Breast epithelium (tissue), 4 donors: ENCODE data around the gene CBY2. TPM values are rescaled to one million over a fixed set of nuclear protein-coding genes. Genes with fewer than 3 reads are reported as not detected.
A peak's percentile ranks its signal among the peaks of the same experiment; 100 is the strongest.
"Not testable (repeated sequence)": the region's sequence is repeated elsewhere in the genome, so short reads cannot be mapped to it uniquely, and the experiment has no call there.

Experiments
- DNase-seq, 2 donors: peaks; one replicate each; pipeline ENCODE4 v3.0.0-alpha.2; 2019; ENCODE audit warnings: low spot score in 2 of 2
- H3K27ac ChIP-seq, 2 donors: fragments of 200-600 bp; sonication (generic) in 1 of 2; one replicate each; pipeline ENCODE4 v1.5.1; 2016 to 2019; ENCODE audit warnings: mild to moderate bottlenecking in 1 of 2
- H3K27me3 ChIP-seq, 2 donors: fragments of 200-600 bp; sonication (generic) in 1 of 2; one replicate each; pipeline versions ENCODE4 v1.5.1 to v1.6.0; 2017 to 2019; ENCODE audit warnings: control low read depth in 1 of 2, mild to moderate bottlenecking in 1 of 2
- H3K36me3 ChIP-seq: fragments of 200-600 bp; one replicate; pipeline ENCODE4 v1.5.1; 2019
- H3K4me1 ChIP-seq, 2 donors: fragments of 200-600 bp; sonication (generic); one replicate each; pipeline ENCODE4 v1.5.1; 2016 to 2019; ENCODE audit warnings: control low read depth in 1 of 2
- H3K4me3 ChIP-seq, 3 donors: fragments of 200-600 bp; sonication (generic); 1 replicate in 2 of 3; 2 replicates in 1 of 3; pipeline ENCODE4 v1.5.1; 2016 to 2019; ENCODE audit warnings: mild to moderate bottlenecking in 3 of 3, moderate library complexity in 2 of 3
- H3K9me3 ChIP-seq, 2 donors: fragments of 200-600 bp; sonication (generic) in 1 of 2; one replicate each; pipeline ENCODE4 v1.5.1; 2016 to 2019; ENCODE audit warnings: control low read depth in 1 of 2
- CTCF ChIP-seq, 3 donors: fragments of 450-650 bp; IDR thresholded peaks; one replicate each; pipeline ENCODE4 v1.5.1; 2016 to 2017; ENCODE audit warnings: antibody characterized with exemption in 3 of 3, mild to moderate bottlenecking in 3 of 3, moderate library complexity in 3 of 3
- POLR2A ChIP-seq: fragments of 450-650 bp; IDR thresholded peaks from one replicate; pipeline ENCODE4 v1.6.1; 2016; ENCODE audit warnings: antibody characterized with exemption, mild to moderate bottlenecking, moderate library complexity
- POLR2AphosphoS5 ChIP-seq, 3 donors: sonication (generic); formaldehyde crosslinking; IDR thresholded peaks; one replicate each; pipeline ENCODE4 v1.6.1; 2017; ENCODE audit warnings: antibody characterized with exemption in 3 of 3
- intact Hi-C: fragments of 100-400 bp; cut with DNase I; formaldehyde crosslinking; loops from one replicate; pipeline ENCODE4 v1.15.1; 2023; ENCODE audit warnings: low total_unique reads
- total RNA-seq, 3 donors: library from RNA; depleted of rRNA; stranded (reverse); fragments of >200 nt; gene quantifications; one replicate each; pipeline ENCODE4 v1.1.0, GENCODE V29; 2016

CBY2 gene
- total RNA-seq, 3 donors from 2014 or later: not detected

GRCh38 chr13:45662162-45662561, 40.0 kb upstream of the CBY2 start:
- DNase-seq: no peak
- Histone ChIP-seq H3K27ac (no peak overlapping the region), H3K9me3 (peaks cover 0 to 7% of the 10 kb centered on the region in 2 donors), H3K36me3 (no peaks in the 10 kb centered on the region), H3K27me3 (no peaks in the 10 kb centered on the region), H3K4me1 (no peaks in the 10 kb centered on the region), H3K4me3 (no peak overlapping the region)
- TF ChIP-seq POLR2A (no peak), CTCF (IDR thresholded peaks at IDR 0.05) (no peak), POLR2AphosphoS5 (IDR thresholded peaks at IDR 0.05) (no peak)
- intact Hi-C loops: no loop called here

GRCh38 chr13:45662903-45663302, 39.2 kb upstream of the CBY2 start:
- H3K4me1 ChIP-seq, H3K36me3 ChIP-seq, H3K4me3 ChIP-seq, H3K27me3 ChIP-seq, H3K27ac ChIP-seq, DNase-seq, intact Hi-C loops, H3K9me3 ChIP-seq: not testable (repeated sequence)

- H3K9me3 ChIP-seq, intact Hi-C loops, H3K4me3 ChIP-seq, H3K36me3 ChIP-seq, H3K27me3 ChIP-seq, H3K27ac ChIP-seq, DNase-seq, H3K4me1 ChIP-seq: not testable (repeated sequence)
Observed at GRCh38 chr13:45669626-45670025, 32.5 kb upstream of the CBY2 start.

GRCh38 chr13:45670189-45670885, 31.8 kb upstream of the CBY2 start:
- TF ChIP-seq CTCF (IDR thresholded peaks at IDR 0.05): no peak
- TF ChIP-seq POLR2A: no peak
- TF ChIP-seq POLR2AphosphoS5 (IDR thresholded peaks at IDR 0.05): no peak
- H3K9me3 ChIP-seq: no peaks in the 10 kb centered on the region
- H3K27ac ChIP-seq: no peak overlapping the region
- H3K4me3 ChIP-seq: no peak overlapping the region
- H3K27me3 ChIP-seq: no peaks in the 10 kb centered on the region
- no peak for DNase-seq
- H3K36me3 ChIP-seq: no peaks in the 10 kb centered on the region
- H3K4me1 ChIP-seq: no peaks in the 10 kb centered on the region
- intact Hi-C loops: no loop called here

- no peak for TF ChIP-seq POLR2A
- TF ChIP-seq CTCF (IDR thresholded peaks at IDR 0.05): no peak
- peak in 1 of 3 donors; percentile 33 for TF ChIP-seq POLR2AphosphoS5 (IDR thresholded peaks at IDR 0.05)
- H3K36me3 ChIP-seq: no peaks in the 10 kb centered on the region
- peak in 1 of 2 donors; percentile 92 for DNase-seq
- H3K27me3 ChIP-seq: no peaks in the 10 kb centered on the region
- intact Hi-C loops: no loop called here
- no peaks in the 10 kb centered on the region for H3K4me1 ChIP-seq
- no peak overlapping the region for H3K4me3 ChIP-seq
- peak overlapping the region in 1 of 2 donors; percentile 27 for H3K27ac ChIP-seq
- no peaks in the 10 kb centered on the region for H3K9me3 ChIP-seq
Observed at GRCh38 chr13:45674908-45675307, 27.2 kb upstream of the CBY2 start.

- Histone ChIP-seq H3K27me3 (no peaks in the 10 kb centered on the region), H3K4me3 (no peak overlapping the region), H3K4me1 (no peaks in the 10 kb centered on the region), H3K27ac (no peak overlapping the region), H3K9me3 (no peaks in the 10 kb centered on the region), H3K36me3 (no peaks in the 10 kb centered on the region)
- intact Hi-C loops: no loop called here
- no peak for DNase-seq
- TF ChIP-seq POLR2AphosphoS5 (IDR thresholded peaks at IDR 0.05): no peak
- TF ChIP-seq POLR2A: no peak
- TF ChIP-seq CTCF (IDR thresholded peaks at IDR 0.05): no peak
Observed at GRCh38 chr13:45678282-45678681, 23.8 kb upstream of the CBY2 start.
